ENCODE results near the gene EIF5A2.

EIF5A2 gene

GRCh38 chr3:170908235-170909116, at the start of gene EIF5A2:
Gene EIF5A2, minus strand, starts transcription at chr3:170908637. Its CDS starts 831 bp downstream, at chr3:170907806.
- Histone ChIP-seq H3K36me3 (no peaks in the 10 kb centered on the region), H3K27me3 (no peaks in the 10 kb centered on the region), H3K9me3 (peaks cover 0 to 8% (median 7%) of the 10 kb centered on the region in 3 donors), H3K4me1 (peaks cover 0 to 20% (median 10%) of the 10 kb centered on the region in 4 donors), H3K4me3 (peak within 1 kb of the TSS; percentile 74 to 82), H3K27ac (peak within 1 kb of the TSS; percentile 67 to 75)
- intact Hi-C loops (cut with DNase I; ENCODE audit: low total_unique reads), result loop anchor here (2.0 kb wide), 1 partner anchor 38 kb away; the partner anchor contains the start of gene RPL22L1
- no peak for TF ChIP-seq CTCF (IDR thresholded peaks at IDR 0.05)
- peak; percentile 96 to 97 for DNase-seq

DNA sequence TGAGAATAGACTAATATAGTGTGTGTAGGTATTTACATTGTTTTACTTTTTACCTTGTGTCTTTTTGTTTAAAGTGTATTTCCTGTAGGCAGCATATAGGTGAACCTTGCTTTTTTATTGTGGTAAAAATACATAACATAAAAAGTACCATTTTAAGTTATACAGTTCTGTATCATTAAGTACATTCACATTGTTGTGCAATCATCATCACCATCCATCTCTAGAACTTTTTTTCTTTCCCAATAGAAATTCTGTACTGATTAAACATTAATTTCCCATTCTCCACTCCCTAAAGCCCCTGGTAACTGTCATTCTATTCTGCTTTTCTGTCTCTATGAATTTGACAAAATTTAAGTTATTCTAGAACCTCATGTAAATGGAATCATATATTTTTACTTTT, 48.2 kb upstream of the EIF5A2 start:
- TF ChIP-seq CTCF (IDR thresholded peaks at IDR 0.05), result no peak
- no peaks in the 10 kb centered on the region for H3K4me1 ChIP-seq
- H3K27ac ChIP-seq, result no peak overlapping the region
- intact Hi-C loops (cut with DNase I; ENCODE audit: low total_unique reads), result no loop called here
- H3K36me3 ChIP-seq, result no peaks in the 10 kb centered on the region
- H3K4me3 ChIP-seq, result no peak overlapping the region
- H3K9me3 ChIP-seq, result no peaks in the 10 kb centered on the region
- DNase-seq, result no peak
- no peaks in the 10 kb centered on the region for H3K27me3 ChIP-seq

DNA sequence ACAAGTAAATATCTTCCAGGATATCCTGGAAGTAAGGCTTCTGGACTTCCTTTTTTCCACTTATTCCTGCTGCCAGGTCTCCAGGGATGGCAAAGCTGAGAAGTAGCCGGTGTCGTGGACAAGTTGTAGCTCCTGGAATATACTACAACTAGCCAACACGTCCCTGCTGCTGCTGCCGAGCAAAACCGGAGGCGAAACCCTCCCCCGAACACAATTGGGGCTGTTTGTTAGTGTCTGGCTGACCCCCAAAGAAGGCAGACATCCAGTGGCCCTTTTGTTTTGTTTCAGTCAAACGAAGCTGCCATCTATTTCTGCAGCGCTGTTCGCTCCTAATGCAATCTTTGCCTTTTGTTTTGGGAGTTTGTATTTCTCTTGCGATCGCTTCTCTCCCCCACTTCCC, 45.3 kb upstream of the EIF5A2 start:
- H3K9me3 ChIP-seq, result no peaks in the 10 kb centered on the region
- H3K4me1 ChIP-seq, result no peaks in the 10 kb centered on the region
- DNase-seq, result no peak
- no peak overlapping the region for H3K27ac ChIP-seq
- intact Hi-C loops (cut with DNase I; ENCODE audit: low total_unique reads), result no loop called here
- no peaks in the 10 kb centered on the region for H3K27me3 ChIP-seq
- no peaks in the 10 kb centered on the region for H3K36me3 ChIP-seq
- TF ChIP-seq CTCF (IDR thresholded peaks at IDR 0.05), result no peak
- H3K4me3 ChIP-seq, result no peak overlapping the region

DNA sequence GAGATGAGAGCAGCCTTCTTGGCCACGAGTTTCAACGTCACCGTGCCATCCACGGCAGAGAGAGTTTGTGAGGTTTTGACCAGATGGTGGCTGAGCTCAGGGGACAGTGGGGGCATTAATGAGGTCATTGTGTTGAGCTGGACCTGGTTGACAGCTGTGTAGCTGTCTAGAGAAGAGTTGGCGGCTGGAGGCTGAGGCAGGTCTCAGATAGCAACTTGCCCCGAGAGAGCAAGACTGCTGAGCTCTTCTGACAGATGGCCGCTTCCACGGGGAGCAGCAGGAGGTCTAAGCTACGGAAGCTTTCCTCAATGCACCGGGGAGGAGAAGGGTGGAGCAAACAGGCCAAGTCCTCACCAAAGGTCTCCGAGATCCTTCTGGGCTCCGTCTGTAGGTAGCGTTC, 44.8 kb upstream of the EIF5A2 start:
- Histone ChIP-seq H3K27me3 (no peaks in the 10 kb centered on the region), H3K36me3 (no peaks in the 10 kb centered on the region), H3K27ac (no peak overlapping the region), H3K4me1 (no peaks in the 10 kb centered on the region), H3K9me3 (no peaks in the 10 kb centered on the region), H3K4me3 (no peak overlapping the region)
- no peak for DNase-seq
- intact Hi-C loops (cut with DNase I; ENCODE audit: low total_unique reads), result no loop called here
- no peak for TF ChIP-seq CTCF (IDR thresholded peaks at IDR 0.05)

GRCh38 chr3:170949211-170949610, 40.8 kb upstream of the EIF5A2 start:
- Histone ChIP-seq H3K9me3 (peaks cover 0 to 4% (median 0%) of the 10 kb centered on the region in 3 donors), H3K27me3 (no peaks in the 10 kb centered on the region), H3K4me3 (no peak overlapping the region), H3K4me1 (no peaks in the 10 kb centered on the region), H3K36me3 (no peaks in the 10 kb centered on the region), H3K27ac (no peak overlapping the region)
- DNase-seq, result no peak
- TF ChIP-seq CTCF (IDR thresholded peaks at IDR 0.05), result no peak
- intact Hi-C loops (cut with DNase I; ENCODE audit: low total_unique reads), result no loop called here
